Naive thymus-derived CD8-positive, alpha-beta T cell (primary cell): Measurements from ENCODE around the gene TRIM59. TPM values are rescaled to one million over a fixed set of nuclear protein-coding genes. Genes with fewer than 3 reads are reported as not detected.

Experiments
- ATAC-seq, 2 donors: fragments of 150-1000 bp; cut with Tn5 transposase in 1 of 2; sonication (Bioruptor Pico), chemical (Tn5 transposase) in 1 of 2; 1 replicate in 1 of 2; 2 replicates in 1 of 2; pipeline ENCODE4 v1.10.0; 2021; ENCODE audit warnings: mild to moderate bottlenecking in 2 of 2, moderate library complexity in 2 of 2
- POLR2A ChIA-PET: fragments of 350-600 bp; sonication (Branson Sonifier 250); formaldehyde crosslinking; loops from one replicate; lab custom pipeline; 2021; ENCODE audit warnings: antibody characterized with exemption; lab: Charles Lee
- DNase-seq, 10 donors: peaks; one replicate each; pipeline versions ENCODE4 v3.0.0 to v3.0.0-alpha.2; 2020 to 2022
- H3K27ac Mint-ChIP-seq, 10 donors: one replicate each; pipeline ENCODE4 v1.8.0; 2020 to 2022; ENCODE audit warnings: mild to moderate bottlenecking in 10 of 10, mixed read lengths in 10 of 10, moderate library complexity in 4 of 10, inconsistent platforms in 1 of 10
- H3K27me3 Mint-ChIP-seq, 5 donors: one replicate each; pipeline ENCODE4 v1.8.0; 2021 to 2022; ENCODE audit warnings: mixed read lengths in 5 of 5
- H3K36me3 Mint-ChIP-seq, 3 donors: one replicate each; pipeline ENCODE4 v1.8.0; 2020 to 2022; ENCODE audit warnings: mixed read lengths in 3 of 3, mild to moderate bottlenecking in 2 of 3, inconsistent platforms in 1 of 3
- H3K4me1 Mint-ChIP-seq, 4 donors: one replicate each; pipeline ENCODE4 v1.8.0; 2021 to 2022; ENCODE audit warnings: mixed read lengths in 4 of 4
- H3K4me3 Mint-ChIP-seq, 10 donors: one replicate each; pipeline ENCODE4 v1.8.0; 2020 to 2022; ENCODE audit warnings: mild to moderate bottlenecking in 10 of 10, mixed read lengths in 10 of 10, moderate library complexity in 6 of 10, inconsistent platforms in 1 of 10
- H3K9me3 Mint-ChIP-seq, 9 donors: one replicate each; pipeline ENCODE4 v1.8.0; 2020 to 2022; ENCODE audit warnings: mixed read lengths in 9 of 9, mild to moderate bottlenecking in 3 of 9, inconsistent platforms in 1 of 9, moderate library complexity in 1 of 9
- microRNA-seq: library from miRNA; unstranded; fragments of <30 nt; microRNA quantifications from one replicate; pipeline ENCODE4 v1.2.0, GENCODE V29; 2022; ENCODE audit warnings: borderline microRNAs expressed
- polyA plus RNA-seq, 3 donors: library from polyadenylated mRNA; unstranded; fragments of 300-500 nt; fragmentation: Illumina TruSeq; gene quantifications; one replicate each; pipeline ENCODE4 v1.2.3, GENCODE V29; 2021
- total RNA-seq, 8 experiments: library from RNA in 2 of 8; stranded (reverse) in 2 of 8; gene quantifications; one replicate each; pipeline ENCODE4 v1.2.3 and lab custom pipeline; 2021 to 2026

Gene TRIM59
- total and polyA plus RNA-seq, 5 experiments from 2014 or later: 12.4 to 17.4 (median 14.2) TPM

GRCh38 chr3:160400030-160400701 lies 49.4 kb downstream of the TRIM59 start:
- peaks cover 23 to 61% (median 50%) of the 10 kb centered on the region in 4 donors for H3K4me1 Mint-ChIP-seq
- peak in 1 of 2 donors; percentile 18 for ATAC-seq

GRCh38 chr3:160399125-160400029 lies 50.2 kb downstream of the TRIM59 start, which contains the start of the genes IFT80 and SMC4:
IFT80 (minus strand) TSS chr3:160399225; CDS start chr3:160384600, 14,625 bp downstream.
SMC4 (plus strand) TSS chr3:160399650; CDS start chr3:160400827, 1,177 bp downstream.
- POLR2A ChIA-PET: interaction anchor here (0.9 to 1.6 kb wide), 2 partner anchors 9 to 30 kb away, joined by 3 to 4 read pairs; no protein-coding TSS in a partner anchor
- H3K27me3 Mint-ChIP-seq: peaks cover 7 to 19% (median 15%) of the 10 kb centered on the region in 5 donors
- peaks cover 0 to 18% (median 12%) of the 10 kb centered on the region in 3 donors for H3K36me3 Mint-ChIP-seq
- DNase-seq (peak; percentile 88 to 98 (median 96)), ATAC-seq (peak; percentile 91 to 97)
- no peaks in the 10 kb centered on the region for H3K9me3 Mint-ChIP-seq
- peaks cover 23 to 58% (median 51%) of the 10 kb centered on the region in 4 donors for H3K4me1 Mint-ChIP-seq
- H3K4me3 Mint-ChIP-seq: peak within 1 kb of the TSS; percentile 94 to 99 (median 97)
- peak within 1 kb of the TSS; percentile 96 to 100 (median 99) for H3K27ac Mint-ChIP-seq

More at GRCh38 chr3:160400030-160400701, 49.4 kb downstream of the TRIM59 start:
- Mint-ChIP-seq H3K36me3 (peaks cover 0 to 21% (median 11%) of the 10 kb centered on the region in 3 donors), H3K27me3 (peaks cover 7 to 19% (median 15%) of the 10 kb centered on the region in 5 donors), H3K4me3 (peak overlapping the region; percentile 94 to 99 (median 97)), H3K9me3 (no peaks in the 10 kb centered on the region), H3K27ac (peak overlapping the region; percentile 96 to 100 (median 99))
- POLR2A ChIA-PET: interaction anchor here (0.9 to 1.6 kb wide), 2 partner anchors 8 to 31 kb away, joined by 3 to 4 read pairs; no protein-coding TSS in a partner anchor
- DNase-seq: peak in 6 of 10 donors; percentile 1 to 70 (median 16)

- Mint-ChIP-seq H3K27ac (peak overlapping the region; percentile 96 to 100 (median 99)), H3K9me3 (no peaks in the 10 kb centered on the region), H3K36me3 (peaks cover 0 to 14% (median 10%) of the 10 kb centered on the region in 3 donors), H3K4me3 (peak overlapping the region; percentile 94 to 99 (median 97)), H3K4me1 (peaks cover 23 to 55% (median 45%) of the 10 kb centered on the region in 4 donors), H3K27me3 (peaks cover 7 to 19% (median 13%) of the 10 kb centered on the region in 5 donors)
- DNase-seq (no peak), ATAC-seq (peak in 1 of 2 donors; percentile 10)
- POLR2A ChIA-PET: interaction anchor here (1.6 kb wide), 1 partner anchor 10 kb away, joined by 3 read pairs; no protein-coding TSS in a partner anchor
Observed at GRCh38 chr3:160398820-160399124, 50.8 kb downstream of the TRIM59 start.

- Mint-ChIP-seq H3K4me3 (no peak overlapping the region), H3K27ac (no peak overlapping the region), H3K27me3 (peaks cover 0 to 2% (median 0%) of the 10 kb centered on the region in 5 donors), H3K9me3 (no peaks in the 10 kb centered on the region), H3K4me1 (peaks cover 21 to 40% (median 32%) of the 10 kb centered on the region in 4 donors), H3K36me3 (peaks cover 0 to 9% (median 2%) of the 10 kb centered on the region in 3 donors)
- POLR2A ChIA-PET: no interaction called here
- DNase-seq: no peak
- no peak for ATAC-seq
Observed at GRCh38 chr3:160395297-160395696, 54.3 kb downstream of the TRIM59 start.

- POLR2A ChIA-PET: no interaction called here
- Mint-ChIP-seq H3K27me3 (no peaks in the 10 kb centered on the region), H3K36me3 (peaks cover 0 to 9% (median 5%) of the 10 kb centered on the region in 3 donors), H3K4me3 (no peak overlapping the region), H3K4me1 (peaks cover 20 to 36% (median 27%) of the 10 kb centered on the region in 4 donors), H3K27ac (no peak overlapping the region), H3K9me3 (no peaks in the 10 kb centered on the region)
- DNase-seq: no peak
- no peak for ATAC-seq
Observed at GRCh38 chr3:160394009-160394392, 55.6 kb downstream of the TRIM59 start.

GRCh38 chr3:160393346-160394008 lies 56.1 kb downstream of the TRIM59 start:
- Mint-ChIP-seq H3K36me3 (peaks cover 0 to 9% (median 5%) of the 10 kb centered on the region in 3 donors), H3K4me3 (no peak overlapping the region), H3K4me1 (peaks cover 14 to 31% (median 23%) of the 10 kb centered on the region in 4 donors), H3K27me3 (no peaks in the 10 kb centered on the region), H3K27ac (no peak overlapping the region), H3K9me3 (no peaks in the 10 kb centered on the region)
- ATAC-seq (no peak), DNase-seq (no peak)
- POLR2A ChIA-PET: no interaction called here

- H3K4me3 Mint-ChIP-seq: no peak overlapping the region
- H3K9me3 Mint-ChIP-seq: no peaks in the 10 kb centered on the region
- H3K27ac Mint-ChIP-seq: no peak overlapping the region
- H3K27me3 Mint-ChIP-seq: no peaks in the 10 kb centered on the region
- H3K36me3 Mint-ChIP-seq: peaks cover 0 to 13% (median 7%) of the 10 kb centered on the region in 3 donors
- POLR2A ChIA-PET: no interaction called here
- peaks cover 12 to 28% (median 17%) of the 10 kb centered on the region in 4 donors for H3K4me1 Mint-ChIP-seq
- ATAC-seq (no peak), DNase-seq (no peak)
Observed at GRCh38 chr3:160392798-160393197, 56.8 kb downstream of the TRIM59 start.

GRCh38 chr3:160390565-160391138 lies 58.9 kb downstream of the TRIM59 start:
- no peak for ATAC-seq
- H3K27me3 Mint-ChIP-seq: no peaks in the 10 kb centered on the region
- H3K36me3 Mint-ChIP-seq: peaks cover 0 to 15% (median 7%) of the 10 kb centered on the region in 3 donors
- no peak overlapping the region for H3K4me3 Mint-ChIP-seq
- H3K9me3 Mint-ChIP-seq: no peaks in the 10 kb centered on the region
- peaks cover 9 to 22% (median 16%) of the 10 kb centered on the region in 4 donors for H3K4me1 Mint-ChIP-seq
- no peak for DNase-seq
- POLR2A ChIA-PET: no interaction called here
- H3K27ac Mint-ChIP-seq: peak overlapping the region in 2 of 10 donors; percentile 47 to 58

Small RNA genes lying within 50 kb of the gene (microRNA-seq; reads per million reads assigned to microRNA genes)
- gene MIR15B (1,816 reads per million, percentile 89 among the genes with 10 or more reads in this experiment), gene MIR16-2 (281 reads per million, percentile 73 among the genes with 10 or more reads in this experiment)

Other genes with a start within 250 kb of the TRIM59 start
- gene C3orf80, start 224.4 kb downstream of the TRIM59 start, total RNA-seq: not detected
- gene C3orf80, start 224.4 kb downstream of the TRIM59 start, polyA plus RNA-seq: not detected
- 10 to 100 TPM; 30.4 to 34.9 TPM for gene IFT80, start 50.6 kb downstream of the TRIM59 start, total RNA-seq
- gene IFT80, start 50.6 kb downstream of the TRIM59 start, polyA plus RNA-seq: 1 to 10 TPM; 4.8 to 8.4 (median 6.0) TPM
- gene SMC4, start 50.1 kb downstream of the TRIM59 start, total RNA-seq: 10 to 100 TPM; 39.4 to 43.2 TPM
- gene SMC4, start 50.1 kb downstream of the TRIM59 start, polyA plus RNA-seq: 10 to 100 TPM; 19.2 to 32.9 (median 29.0) TPM
- gene KPNA4, start 115.8 kb upstream of the TRIM59 start, total RNA-seq: 10 to 100 TPM; 50.4 to 54.4 TPM
- 1 to 10 TPM; 6.2 to 8.1 (median 6.3) TPM for gene KPNA4, start 115.8 kb upstream of the TRIM59 start, polyA plus RNA-seq
- not detected for gene ARL14, start 227.4 kb upstream of the TRIM59 start, total RNA-seq
- not detected for gene ARL14, start 227.4 kb upstream of the TRIM59 start, polyA plus RNA-seq